Iris pigment epithelial cell (primary cell): Measurements from ENCODE around the gene GALR1.
"Not testable (repeated sequence)": the region's sequence is repeated elsewhere in the genome, so short reads cannot be mapped to it uniquely, and the experiment has no call there.

Experiments used
- DNase-seq: peaks from one replicate; pipeline ENCODE4 v3.0.0-alpha.2; 2011; ENCODE audit warnings: low read depth

The GALR1 gene

GRCh38 chr18:77250926-77251729, 1.5 kb downstream of the GALR1 start:
- peak; percentile 34 for DNase-seq

DNA sequence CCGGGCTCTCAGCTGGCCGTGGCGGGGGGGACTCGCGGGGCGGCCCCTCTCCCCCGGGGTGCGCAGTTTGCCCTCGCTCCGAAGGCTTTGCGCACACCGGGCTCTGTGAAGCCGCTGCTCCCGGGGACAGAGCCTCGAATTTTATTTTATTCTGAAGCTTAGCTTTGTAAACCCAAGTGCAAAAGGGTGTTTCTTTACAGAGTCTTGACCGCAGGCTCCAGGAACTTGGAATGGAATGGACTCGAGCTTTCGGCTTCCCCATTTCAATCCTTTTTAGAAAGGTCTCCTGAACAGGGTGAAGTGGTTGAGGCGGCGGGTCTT, 2.0 kb downstream of the GALR1 start:
- DNase-seq = no peak

DNA sequence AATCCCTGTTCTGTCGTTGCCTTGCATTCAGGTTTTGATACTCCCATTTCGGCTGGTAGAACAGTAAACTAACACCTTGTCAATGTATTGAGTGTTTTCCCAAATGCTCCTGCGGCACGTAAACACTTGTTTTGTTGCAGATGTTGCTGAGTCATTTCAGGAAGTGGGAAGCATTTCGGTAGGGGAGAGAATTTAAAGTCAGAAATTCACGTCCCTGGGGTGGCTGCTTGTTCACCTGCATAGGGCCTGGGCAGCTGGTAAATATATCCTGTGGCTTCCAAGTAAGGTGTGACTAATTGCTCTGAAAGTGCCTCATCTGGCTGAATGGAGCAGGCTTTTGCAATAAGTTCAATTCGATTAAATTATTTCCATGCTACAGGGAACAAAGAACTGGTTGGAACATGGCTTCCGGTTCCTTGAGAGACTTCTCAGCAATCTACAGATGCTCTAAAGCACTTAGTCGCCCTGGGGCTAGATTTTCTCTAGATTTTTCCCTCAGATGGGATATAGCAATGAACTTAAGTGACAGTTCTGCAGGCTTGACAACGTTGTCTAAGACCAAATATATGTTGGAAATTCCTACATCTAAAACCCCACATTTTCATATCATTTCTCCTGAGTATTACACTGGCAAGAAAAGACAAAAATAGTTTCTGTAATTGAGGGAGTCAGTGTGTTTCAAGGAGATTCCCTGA, 5.2 kb downstream of the GALR1 start:
- no peak for DNase-seq

DNA sequence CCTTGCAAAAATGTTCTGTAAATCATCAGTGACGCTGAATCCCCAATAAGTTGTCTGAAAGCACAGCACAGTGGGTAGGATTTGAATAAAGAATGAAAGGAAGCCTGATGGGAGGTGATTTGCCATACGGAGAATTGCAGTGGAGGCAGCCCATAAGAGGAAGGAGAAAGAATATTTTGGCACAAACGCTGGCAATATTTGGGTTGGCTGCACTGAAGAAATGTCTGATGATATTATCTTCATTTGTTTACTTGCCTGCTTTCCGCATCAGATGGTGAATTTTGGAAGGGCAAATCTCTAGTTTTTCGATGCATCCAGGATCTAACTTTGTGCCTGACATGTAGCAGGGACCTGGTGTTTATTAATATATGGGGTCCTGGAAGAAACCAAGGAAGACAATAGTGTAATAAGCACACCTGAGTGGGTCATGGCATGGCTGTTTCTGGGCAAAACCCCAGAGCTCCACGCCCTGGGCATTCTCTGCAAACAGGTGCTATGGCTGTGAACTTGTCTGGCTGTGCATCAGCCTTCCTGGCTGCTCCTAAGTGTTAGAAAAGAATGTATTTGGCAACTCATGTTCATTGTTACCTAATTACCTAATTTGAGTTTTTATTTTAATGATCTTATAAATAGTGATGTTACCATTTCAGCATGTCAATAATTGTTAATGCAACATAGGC, 5.9 kb downstream of the GALR1 start:
- no peak for DNase-seq

GRCh38 chr18:77262643-77263465, 13.2 kb downstream of the GALR1 start:
- no peak for DNase-seq

DNA sequence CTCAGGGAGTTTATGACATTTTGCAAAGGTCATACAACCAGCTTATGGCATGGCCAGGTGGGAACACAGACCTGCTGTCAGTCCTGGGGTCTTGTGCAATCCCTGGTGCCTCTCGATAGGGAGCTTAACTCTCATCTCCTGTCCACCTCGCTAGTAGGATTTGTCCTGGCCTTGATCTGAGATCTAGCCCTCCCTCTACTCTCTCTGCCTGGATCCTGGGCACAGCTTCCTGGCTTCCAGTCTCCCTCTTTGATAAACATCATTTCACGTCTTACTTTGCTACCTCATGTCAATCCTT, 13.8 kb downstream of the GALR1 start:
- DNase-seq = no peak

- DNase-seq = no peak
Measured at GRCh38 chr18:77267969-77268368, 18.3 kb downstream of the GALR1 start.

DNA sequence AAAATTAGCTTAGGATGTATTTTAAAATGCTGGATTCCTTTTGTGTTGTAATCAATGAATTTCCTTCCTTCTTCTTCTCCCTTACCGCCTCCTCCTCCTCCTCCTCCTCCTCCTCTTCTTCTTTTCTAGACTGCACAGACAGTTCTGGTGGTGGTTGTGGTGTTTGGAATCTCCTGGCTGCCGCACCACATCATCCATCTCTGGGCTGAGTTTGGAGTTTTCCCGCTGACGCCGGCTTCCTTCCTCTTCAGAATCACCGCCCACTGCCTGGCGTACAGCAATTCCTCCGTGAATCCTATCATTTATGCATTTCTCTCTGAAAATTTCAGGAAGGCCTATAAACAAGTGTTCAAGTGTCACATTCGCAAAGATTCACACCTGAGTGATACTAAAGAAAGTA, 18.8 kb downstream of the GALR1 start:
- no peak for DNase-seq

DNA sequence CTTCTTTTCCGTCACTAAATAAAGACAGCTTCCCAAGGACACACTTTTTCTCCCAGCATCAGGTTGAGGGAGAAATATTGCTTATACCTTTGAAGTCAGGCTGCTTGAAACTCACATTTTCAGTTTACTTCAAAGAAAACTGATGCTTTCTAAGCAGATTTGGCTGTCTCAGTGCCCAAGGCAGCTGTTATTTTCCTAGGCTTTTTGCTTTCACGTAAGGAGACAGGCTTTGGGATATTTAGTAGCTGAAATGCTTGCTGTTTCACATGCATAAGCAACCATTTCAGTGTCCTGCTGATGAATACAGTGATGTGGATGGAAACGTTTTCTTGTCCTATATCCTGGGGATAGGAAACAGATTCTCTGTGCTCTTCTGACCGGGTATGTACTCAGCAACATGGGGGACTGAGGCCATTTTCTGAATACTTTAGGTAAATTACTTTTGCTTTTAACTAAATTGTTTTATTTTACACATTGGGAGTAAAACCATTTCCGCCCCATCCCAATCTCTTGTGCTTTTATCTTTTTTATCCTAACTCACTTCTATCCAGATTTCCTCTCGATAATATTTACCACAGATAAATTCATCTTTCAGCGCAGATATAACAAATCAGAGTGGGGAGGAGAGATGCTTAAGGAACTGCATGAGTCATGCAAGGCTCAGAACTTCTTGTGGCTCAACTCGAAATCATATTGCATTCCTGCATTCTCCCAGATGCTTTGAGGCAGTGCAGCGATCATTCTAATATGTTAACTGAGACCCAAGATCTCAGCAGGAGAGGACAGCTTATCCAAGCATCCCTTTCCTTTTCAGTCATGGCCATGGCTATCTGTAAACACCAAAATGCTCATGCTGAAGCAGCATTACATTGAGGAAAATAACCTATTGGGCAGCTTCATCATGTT, 22.2 kb downstream of the GALR1 start:
- peak; percentile 76 for DNase-seq

GRCh38 chr18:77290841-77291240, 41.2 kb downstream of the GALR1 start:
- not testable (repeated sequence) for DNase-seq

- DNase-seq = no peak
Measured at GRCh38 chr18:77298172-77298571, 48.5 kb downstream of the GALR1 start.

- DNase-seq = no peak
Measured at GRCh38 chr18:77299706-77300105, 50.1 kb downstream of the GALR1 start.

- no peak for DNase-seq
Measured at GRCh38 chr18:77300579-77300978, 50.9 kb downstream of the GALR1 start.

- DNase-seq = no peak
Measured at GRCh38 chr18:77304268-77304667, 54.6 kb downstream of the GALR1 start.

- DNase-seq = no peak
Measured at GRCh38 chr18:77305676-77306075, 56.0 kb downstream of the GALR1 start.

DNA sequence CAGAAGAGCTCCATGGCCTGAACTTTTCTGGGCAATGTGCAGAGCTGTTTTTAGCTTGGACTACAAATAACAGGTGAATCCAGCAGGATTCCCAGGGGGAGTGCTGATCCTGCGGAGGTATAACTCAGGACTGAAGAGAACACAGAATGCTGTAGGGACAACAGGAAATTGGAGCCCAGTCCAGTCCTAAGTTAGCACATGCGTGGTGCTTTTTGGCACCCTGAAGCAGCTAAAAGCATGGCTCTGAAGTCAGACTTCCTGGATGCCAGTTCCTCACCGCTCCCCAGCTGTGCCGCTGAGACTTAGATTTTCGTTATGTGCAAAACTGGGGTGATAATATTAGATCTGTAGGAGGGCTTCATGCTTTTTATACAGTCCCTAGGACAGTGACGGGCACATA, 58.6 kb downstream of the GALR1 start:
- DNase-seq = no peak

GRCh38 chr18:77314511-77314910, 64.9 kb downstream of the GALR1 start:
- no peak for DNase-seq

DNA sequence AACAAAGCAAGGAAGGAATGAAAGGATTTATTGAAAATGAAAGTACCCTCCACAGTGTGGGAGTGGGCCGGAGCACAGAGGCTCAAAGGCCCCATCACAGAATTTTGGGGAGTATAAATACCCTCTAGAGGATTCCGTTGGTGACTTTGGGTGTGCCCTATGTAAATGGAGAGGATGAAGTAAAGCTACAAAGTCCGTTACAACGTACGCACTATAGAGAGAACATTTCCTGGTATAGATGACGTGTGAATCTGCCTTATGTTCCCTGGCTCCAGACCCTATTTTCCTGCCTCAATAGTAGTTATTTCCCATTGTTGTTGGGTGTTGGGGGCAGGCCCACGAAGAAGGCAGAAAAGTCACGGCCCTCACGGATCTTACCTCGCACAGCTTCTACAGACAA, 65.3 kb downstream of the GALR1 start:
- no peak for DNase-seq

- DNase-seq = no peak
Measured at GRCh38 chr18:77316008-77316407, 66.4 kb downstream of the GALR1 start.

DNA sequence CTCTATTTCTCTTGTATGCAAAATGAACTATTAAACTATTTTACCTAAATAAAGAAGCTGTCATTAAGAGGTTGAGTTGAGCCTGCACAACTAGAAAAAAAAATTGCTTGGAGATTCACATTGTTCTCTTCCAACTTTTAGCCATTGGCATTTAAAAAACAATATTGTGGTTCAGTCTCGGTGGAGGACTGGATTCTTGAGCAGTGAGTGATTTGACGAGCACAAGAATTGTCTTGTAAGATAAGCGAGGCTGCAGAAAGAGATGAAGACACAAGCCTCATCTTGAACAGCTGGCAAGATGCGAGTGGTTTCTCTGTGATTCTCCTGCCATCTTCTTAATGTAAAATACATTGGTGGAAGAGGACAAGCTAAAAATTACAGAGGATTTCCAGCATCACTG, 67.0 kb downstream of the GALR1 start:
- DNase-seq = peak; percentile 6

DNA sequence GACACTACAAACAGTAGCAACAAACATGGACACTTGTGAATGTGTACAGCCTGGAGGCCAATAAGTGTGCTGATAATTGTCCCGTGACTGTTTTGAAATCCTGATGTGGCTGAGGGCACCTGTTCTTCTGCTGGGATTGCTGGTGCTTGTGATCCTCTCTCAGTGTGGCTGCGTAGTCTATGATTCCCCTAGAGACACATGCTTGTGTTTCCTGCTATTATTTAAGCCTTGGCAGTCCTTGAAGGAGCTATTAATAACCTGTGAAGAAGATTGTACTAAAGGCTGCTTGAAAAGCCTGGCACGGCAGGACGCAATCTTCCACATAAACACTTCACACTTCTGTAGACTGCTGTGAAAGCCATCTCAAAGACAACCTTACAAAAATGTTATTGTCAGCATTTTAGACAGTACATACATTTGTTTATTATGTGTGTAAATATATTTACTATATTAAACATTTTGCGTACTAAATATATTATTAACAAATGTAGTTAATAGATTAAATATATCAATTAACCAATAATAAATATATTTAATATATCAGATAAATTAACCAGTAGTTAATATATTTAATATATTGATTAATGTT, 71.4 kb downstream of the GALR1 start:
- DNase-seq = no peak
